ENCODE results near the gene ZNF319. TPM values are rescaled to one million over a fixed set of nuclear protein-coding genes. Genes with fewer than 3 reads are reported as not detected.

Gene ZNF319
- polyA plus RNA-seq, 3 donors = 1.9 to 11.5 (median 4.7) TPM

- no peak overlapping the region for H2AFZ ChIP-seq (ENCODE audit: insufficient read depth, low read depth, low read length, poor library complexity, severe bottlenecking)
- WGBS (ENCODE audit: insufficient coverage) = 100% methylated on average over 2 of the region's 6 CpGs
- peaks cover 18 to 25% of the 10 kb centered on the region in 2 donors for H3K36me3 ChIP-seq (replicated peaks in 1 of 2; ENCODE audit: control insufficient read depth in 1 of 2, insufficient read depth in 2 of 2, low read length in 2 of 2)
- no peak overlapping the region for H3K27ac ChIP-seq (ENCODE audit: low read depth in 1 of 2, low read length in 2 of 2)
- Mint-ChIP-seq H3K36me3 (peaks cover 20 to 33% of the 10 kb centered on the region in 2 donors), H3K27ac (no peak overlapping the region), H3K4me3 (no peak overlapping the region), H3K4me1 (peaks cover 31% of the 10 kb centered on the region), H3K9me3 (peaks cover 0 to 8% (median 2%) of the 10 kb centered on the region in 7 donors), H3K27me3 (ENCODE audit: low read depth in 3 of 3) (peaks cover 0 to 3% (median 2%) of the 10 kb centered on the region in 3 donors)
- H3K79me2 ChIP-seq (ENCODE audit: insufficient read depth, low read length) = peaks cover 31% of the 10 kb centered on the region
- peaks cover 22 to 29% of the 10 kb centered on the region in 2 donors for H3K4me1 ChIP-seq (ENCODE audit: control insufficient read depth in 1 of 2, insufficient read depth in 2 of 2, low read length in 2 of 2)
- intact Hi-C loops (cut with micrococcal nuclease) = no loop called here
- no peak for DNase-seq
- H3K9me3 ChIP-seq (replicated peaks in 1 of 2; ENCODE audit: control insufficient read depth in 1 of 2, insufficient read depth in 1 of 2, low read length in 2 of 2) = no peaks in the 10 kb centered on the region
- no peak for TF ChIP-seq CTCF (IDR thresholded peaks at IDR 0.05)
- H3K4me2 ChIP-seq (replicated peaks; ENCODE audit: extremely low read depth, low read length, poor library complexity, severe bottlenecking) = no peak overlapping the region
- no peak overlapping the region for H3K9ac ChIP-seq (ENCODE audit: insufficient read depth, low read length, poor library complexity, severe bottlenecking)
- H3K27me3 ChIP-seq (ENCODE audit: control insufficient read depth in 2 of 2, insufficient read depth in 2 of 2, low read length in 2 of 2) = no peaks in the 10 kb centered on the region
- peaks cover 48% of the 10 kb centered on the region for H4K20me1 ChIP-seq (ENCODE audit: insufficient read depth, low read length)
- H3K4me3 ChIP-seq (replicated peaks in 1 of 3; ENCODE audit: low read depth in 2 of 3, low read length in 3 of 3) = no peak overlapping the region
Measured at GRCh38 chr16:57992084-57992483, 8.4 kb downstream of the ZNF319 start.

- Histone ChIP-seq H3K4me2 (replicated peaks; ENCODE audit: extremely low read depth, low read length, poor library complexity, severe bottlenecking) (no peak overlapping the region), H2AFZ (ENCODE audit: insufficient read depth, low read depth, low read length, poor library complexity, severe bottlenecking) (no peak overlapping the region), H3K4me3 (replicated peaks in 1 of 3; ENCODE audit: low read depth in 2 of 3, low read length in 3 of 3) (no peak overlapping the region), H3K9me3 (replicated peaks in 1 of 2; ENCODE audit: control insufficient read depth in 1 of 2, insufficient read depth in 1 of 2, low read length in 2 of 2) (no peaks in the 10 kb centered on the region), H3K27me3 (ENCODE audit: control insufficient read depth in 2 of 2, insufficient read depth in 2 of 2, low read length in 2 of 2) (no peaks in the 10 kb centered on the region), H3K4me1 (ENCODE audit: control insufficient read depth in 1 of 2, insufficient read depth in 2 of 2, low read length in 2 of 2) (peaks cover 22 to 29% of the 10 kb centered on the region in 2 donors), H3K27ac (ENCODE audit: low read depth in 1 of 2, low read length in 2 of 2) (no peak overlapping the region), H3K79me2 (ENCODE audit: insufficient read depth, low read length) (peaks cover 26% of the 10 kb centered on the region), H3K9ac (ENCODE audit: insufficient read depth, low read length, poor library complexity, severe bottlenecking) (no peak overlapping the region), H4K20me1 (ENCODE audit: insufficient read depth, low read length) (peaks cover 43% of the 10 kb centered on the region), H3K36me3 (replicated peaks in 1 of 2; ENCODE audit: control insufficient read depth in 1 of 2, insufficient read depth in 2 of 2, low read length in 2 of 2) (peaks cover 13 to 21% of the 10 kb centered on the region in 2 donors)
- no peak overlapping the region for H3K27ac Mint-ChIP-seq
- peaks cover 0 to 8% (median 2%) of the 10 kb centered on the region in 7 donors for H3K9me3 Mint-ChIP-seq
- 98% methylated on average over 10 of the region's 11 CpGs for WGBS (ENCODE audit: insufficient coverage)
- TF ChIP-seq CTCF (IDR thresholded peaks at IDR 0.05) = no peak
- H3K4me3 Mint-ChIP-seq = no peak overlapping the region
- peaks cover 15 to 28% of the 10 kb centered on the region in 2 donors for H3K36me3 Mint-ChIP-seq
- peaks cover 0 to 5% (median 5%) of the 10 kb centered on the region in 3 donors for H3K27me3 Mint-ChIP-seq (ENCODE audit: low read depth in 3 of 3)
- intact Hi-C loops (cut with micrococcal nuclease) = no loop called here
- peaks cover 31% of the 10 kb centered on the region for H3K4me1 Mint-ChIP-seq
- DNase-seq = no peak
Measured at GRCh38 chr16:57991551-57992059, 8.9 kb downstream of the ZNF319 start.

All from CD14-positive monocyte (primary cell).